A673 (cell line): ENCODE data around the gene ZNF488. TPM values are rescaled to one million over a fixed set of nuclear protein-coding genes. Genes with fewer than 3 reads are reported as not detected.

Source experiments
- BruUV-seq: library from RNA; stranded (reverse); fragments of 400-500 nt; replicated peaks from 2 replicates; lab custom pipeline; 2021; lab: Mats Ljungman, UMichigan
- CTCF ChIA-PET: fragments of 300-600 bp; sonication (Branson Sonifier 250); formaldehyde crosslinking; loops from one replicate; lab custom pipeline; 2022; ENCODE audit warnings: antibody characterized with exemption; lab: Charles Lee
- POLR2A ChIA-PET: fragments of 300-600 bp; sonication (Branson Sonifier 250); formaldehyde crosslinking; loops from one replicate; lab custom pipeline; 2022; ENCODE audit warnings: antibody characterized with exemption; ENCODE audit not compliant: low non-redundant PET; lab: Charles Lee
- DNase-seq: peaks from one replicate; pipeline ENCODE4 v3.0.0-alpha.2; 2015; ENCODE audit warnings: low spot score
- H3K27ac ChIP-seq: fragments of 200-600 bp; sonication (generic); 2 replicates; pipeline ENCODE4 v1.5.1; 2016; ENCODE audit warnings: mixed run types, low read depth, mild to moderate bottlenecking, mixed read lengths, antibody characterized with exemption, low read length; ENCODE audit not compliant: poor library complexity, severe bottlenecking
- H3K27me3 ChIP-seq: fragments of 200-600 bp; sonication (generic); replicated peaks from 2 replicates; pipeline ENCODE4 v1.6.1; 2017; ENCODE audit warnings: mixed run types, low read depth, mild to moderate bottlenecking, mixed read lengths, antibody characterized with exemption, low read length; ENCODE audit not compliant: insufficient read depth, poor library complexity
- H3K36me3 ChIP-seq: fragments of 200-600 bp; sonication (generic); 2 replicates; pipeline ENCODE4 v1.6.1; 2016; ENCODE audit warnings: mixed run types, mild to moderate bottlenecking, mixed read lengths, antibody characterized with exemption, low read length; ENCODE audit not compliant: insufficient read depth, poor library complexity, severe bottlenecking
- H3K4me1 ChIP-seq: fragments of 200-600 bp; sonication (generic); 2 replicates; pipeline ENCODE4 v1.6.1; 2017; ENCODE audit warnings: mixed run types, mild to moderate bottlenecking, mixed read lengths, antibody characterized with exemption, low read length; ENCODE audit not compliant: insufficient read depth, poor library complexity, severe bottlenecking
- H3K4me3 ChIP-seq: fragments of 200-600 bp; sonication (generic); 2 replicates; pipeline ENCODE4 v1.5.1; 2016; ENCODE audit warnings: low read depth, mixed run types, mild to moderate bottlenecking, mixed read lengths, low read length; ENCODE audit not compliant: poor library complexity, severe bottlenecking
- H3K9me3 ChIP-seq: fragments of 200-600 bp; sonication (generic); 2 replicates; pipeline ENCODE4 v1.6.1; 2016; ENCODE audit warnings: mixed run types, low read depth, mild to moderate bottlenecking, mixed read lengths, antibody characterized with exemption, low read length; ENCODE audit not compliant: poor library complexity, severe bottlenecking
- EZH2 ChIP-seq: fragments of 200-600 bp; sonication (generic); IDR thresholded peaks from 2 replicates; pipeline ENCODE4 v1.6.1; 2017; ENCODE audit warnings: borderline replicate concordance, low read depth, mild to moderate bottlenecking, mixed read lengths, antibody characterized with exemption, low read length; ENCODE audit not compliant: poor library complexity, severe bottlenecking
- intact Hi-C: fragments of 100-400 bp; cut with micrococcal nuclease; formaldehyde crosslinking; loops from one replicate; pipeline ENCODE4 v1.10.0; 2022; ENCODE audit not compliant: unreplicated experiment
- total RNA-seq: library from RNA; stranded (reverse); gene quantifications from 2 replicates; pipeline ENCODE4 v1.2.3, GENCODE V29; 2021
- TF ChIP-seq, protein P1 (sequence below): fragments of 300-800, 200-600 bp; sonication (generic); conservative IDR thresholded peaks from 2 replicates; pipeline ENCODE4 v1.5.1; 2017; ENCODE audit warnings: low read depth, mild to moderate bottlenecking, antibody characterized with exemption, low read length, moderate library complexity, mixed read lengths

ZNF488 gene
- total RNA-seq, 1 experiment from 2014 or later = 0.09 TPM

DNA sequence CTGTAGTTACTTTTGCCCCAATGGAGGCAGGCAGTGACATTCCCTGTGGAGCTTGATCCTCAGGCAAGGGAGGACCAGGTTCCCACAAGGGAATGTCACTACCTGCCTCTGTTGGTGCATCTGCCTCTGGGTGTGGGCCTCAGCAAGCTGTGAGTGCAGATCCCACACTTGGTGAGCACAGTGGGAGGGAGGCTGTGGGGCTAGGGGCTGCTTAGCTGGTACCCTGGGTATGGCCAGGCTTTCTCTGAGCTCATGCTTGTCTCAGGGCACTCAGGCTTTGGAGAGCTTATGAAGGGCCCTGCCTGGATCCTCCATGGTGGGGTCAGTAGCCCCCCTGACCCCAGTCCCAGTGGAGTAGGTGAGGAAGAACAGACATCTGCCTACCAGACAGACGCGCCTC, 16.2 kb upstream of the ZNF488 start:
- TF ChIP-seq, protein P1, sequence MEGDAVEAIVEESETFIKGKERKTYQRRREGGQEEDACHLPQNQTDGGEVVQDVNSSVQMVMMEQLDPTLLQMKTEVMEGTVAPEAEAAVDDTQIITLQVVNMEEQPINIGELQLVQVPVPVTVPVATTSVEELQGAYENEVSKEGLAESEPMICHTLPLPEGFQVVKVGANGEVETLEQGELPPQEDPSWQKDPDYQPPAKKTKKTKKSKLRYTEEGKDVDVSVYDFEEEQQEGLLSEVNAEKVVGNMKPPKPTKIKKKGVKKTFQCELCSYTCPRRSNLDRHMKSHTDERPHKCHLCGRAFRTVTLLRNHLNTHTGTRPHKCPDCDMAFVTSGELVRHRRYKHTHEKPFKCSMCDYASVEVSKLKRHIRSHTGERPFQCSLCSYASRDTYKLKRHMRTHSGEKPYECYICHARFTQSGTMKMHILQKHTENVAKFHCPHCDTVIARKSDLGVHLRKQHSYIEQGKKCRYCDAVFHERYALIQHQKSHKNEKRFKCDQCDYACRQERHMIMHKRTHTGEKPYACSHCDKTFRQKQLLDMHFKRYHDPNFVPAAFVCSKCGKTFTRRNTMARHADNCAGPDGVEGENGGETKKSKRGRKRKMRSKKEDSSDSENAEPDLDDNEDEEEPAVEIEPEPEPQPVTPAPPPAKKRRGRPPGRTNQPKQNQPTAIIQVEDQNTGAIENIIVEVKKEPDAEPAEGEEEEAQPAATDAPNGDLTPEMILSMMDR = no peak
- TF ChIP-seq EZH2 = no peak
- Histone ChIP-seq H3K4me3 (no peak overlapping the region), H3K27ac (no peak overlapping the region), H3K27me3 (peaks cover 13% of the 10 kb centered on the region), H3K9me3 (no peaks in the 10 kb centered on the region), H3K36me3 (no peaks in the 10 kb centered on the region), H3K4me1 (no peaks in the 10 kb centered on the region)
- POLR2A ChIA-PET = no interaction called here
- no TSS peak for BruUV-seq
- DNase-seq = no peak
- intact Hi-C loops = no loop called here
- CTCF ChIA-PET = no interaction called here

DNA sequence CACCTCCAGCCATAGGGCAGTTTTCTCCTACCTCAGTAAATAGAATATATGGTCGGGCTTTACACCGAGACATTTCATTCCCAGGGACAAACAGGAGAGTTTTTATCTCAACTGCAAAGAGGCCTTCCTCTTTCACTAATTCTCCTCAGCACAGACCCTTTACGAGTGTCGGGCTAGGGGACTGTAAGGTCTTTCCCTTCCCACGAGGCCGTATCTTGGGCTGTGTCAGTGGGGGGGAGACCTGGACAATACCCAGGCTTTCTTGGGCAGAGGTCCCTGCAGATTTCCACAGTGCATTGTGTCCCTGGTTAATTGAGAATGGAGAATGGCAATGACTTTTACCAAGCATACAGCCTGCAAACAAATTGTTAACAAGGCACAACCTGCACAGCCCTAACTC, 13.2 kb upstream of the ZNF488 start:
- no peak for DNase-seq
- ChIA-PET POLR2A (no interaction called here), CTCF (no interaction called here)
- H3K9me3 ChIP-seq = no peaks in the 10 kb centered on the region
- intact Hi-C loops = no loop called here
- H3K27me3 ChIP-seq = peaks cover 38% of the 10 kb centered on the region
- no peak overlapping the region for H3K27ac ChIP-seq
- no peaks in the 10 kb centered on the region for H3K4me1 ChIP-seq
- H3K4me3 ChIP-seq = no peak overlapping the region
- no peak for TF ChIP-seq EZH2
- TF ChIP-seq, protein P1 = no peak
- no TSS peak for BruUV-seq
- H3K36me3 ChIP-seq = no peaks in the 10 kb centered on the region

DNA sequence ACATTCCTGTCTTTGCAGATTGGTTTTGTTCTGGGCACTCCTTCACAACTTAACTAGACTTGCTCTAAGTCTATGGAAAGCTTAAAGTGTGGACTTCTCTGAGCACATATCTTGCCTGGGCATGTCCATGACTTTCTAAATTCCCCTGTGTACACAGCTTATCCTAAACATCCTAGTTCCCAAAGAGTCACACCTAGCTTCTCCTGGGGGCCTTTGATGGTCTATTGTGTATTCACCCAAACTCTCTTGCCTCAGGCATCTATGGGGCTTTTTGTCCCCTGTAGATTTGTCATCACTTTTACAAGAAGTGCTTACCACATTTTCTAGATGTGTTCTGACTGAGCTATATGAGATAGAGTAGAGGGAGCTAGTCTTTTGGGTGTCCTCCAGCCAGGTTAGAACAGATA, 12.2 kb upstream of the ZNF488 start:
- Histone ChIP-seq H3K36me3 (no peaks in the 10 kb centered on the region), H3K9me3 (no peaks in the 10 kb centered on the region), H3K4me3 (no peak overlapping the region), H3K4me1 (no peaks in the 10 kb centered on the region), H3K27me3 (peaks cover 43% of the 10 kb centered on the region), H3K27ac (no peak overlapping the region)
- ChIA-PET CTCF (no interaction called here), POLR2A (no interaction called here)
- TF ChIP-seq, protein P1 = no peak
- no peak for TF ChIP-seq EZH2
- DNase-seq = no peak
- BruUV-seq = no TSS peak
- intact Hi-C loops = no loop called here
